ENCODE measurements around the gene NOL4L.
A peak's percentile ranks its signal among the peaks of the same experiment; 100 is the strongest.

NOL4L gene

DNA sequence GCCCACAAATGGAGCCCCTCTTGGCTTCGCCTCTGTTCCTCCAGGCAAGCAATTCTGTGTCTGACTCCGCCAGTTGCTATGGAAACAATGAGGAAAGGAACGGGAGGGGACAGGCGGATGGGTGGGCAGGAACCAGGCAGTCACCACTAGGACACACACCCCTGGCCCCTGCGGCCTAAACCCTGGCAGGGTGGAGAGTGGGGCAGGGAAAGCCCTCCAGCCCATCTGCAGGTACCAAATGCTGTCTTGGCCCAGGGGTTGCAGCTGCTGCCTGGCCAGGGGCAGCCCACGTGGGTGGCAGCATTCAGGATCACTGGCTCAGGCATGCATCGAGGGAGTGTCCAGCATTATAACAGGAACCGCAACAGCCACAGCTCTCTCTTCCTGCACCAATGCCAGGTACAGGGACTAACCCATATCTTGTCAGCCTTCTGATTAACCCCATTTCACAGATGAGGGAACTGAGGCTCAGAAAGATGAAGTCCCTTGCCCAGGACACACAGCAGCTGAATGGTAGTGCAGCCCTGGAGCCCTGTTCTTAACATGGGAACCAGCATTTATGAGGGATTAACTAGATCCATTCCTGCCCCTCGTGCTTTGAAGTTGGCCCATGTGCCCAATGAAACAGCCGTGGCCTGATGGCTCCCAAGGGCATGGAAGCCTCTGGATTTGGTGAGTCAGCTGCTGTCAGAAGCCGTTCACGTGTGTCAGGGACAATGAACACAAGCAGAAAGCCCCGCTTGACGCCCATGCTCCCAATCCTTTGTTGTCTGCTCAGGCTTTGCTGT lies 66.3 kb downstream of the NOL4L start:
- no peaks in the 10 kb centered on the region for H3K27me3 Mint-ChIP-seq
- H3K27ac Mint-ChIP-seq: peak overlapping the region; percentile 6
- H3K4me1 Mint-ChIP-seq (ENCODE audit: low read depth): peaks cover 59% of the 10 kb centered on the region
- no peak for DNase-seq
- no peak overlapping the region for H3K4me3 Mint-ChIP-seq
- peaks cover 33% of the 10 kb centered on the region for H3K36me3 Mint-ChIP-seq (ENCODE audit: low read depth)
- H3K9me3 Mint-ChIP-seq: no peaks in the 10 kb centered on the region

DNA sequence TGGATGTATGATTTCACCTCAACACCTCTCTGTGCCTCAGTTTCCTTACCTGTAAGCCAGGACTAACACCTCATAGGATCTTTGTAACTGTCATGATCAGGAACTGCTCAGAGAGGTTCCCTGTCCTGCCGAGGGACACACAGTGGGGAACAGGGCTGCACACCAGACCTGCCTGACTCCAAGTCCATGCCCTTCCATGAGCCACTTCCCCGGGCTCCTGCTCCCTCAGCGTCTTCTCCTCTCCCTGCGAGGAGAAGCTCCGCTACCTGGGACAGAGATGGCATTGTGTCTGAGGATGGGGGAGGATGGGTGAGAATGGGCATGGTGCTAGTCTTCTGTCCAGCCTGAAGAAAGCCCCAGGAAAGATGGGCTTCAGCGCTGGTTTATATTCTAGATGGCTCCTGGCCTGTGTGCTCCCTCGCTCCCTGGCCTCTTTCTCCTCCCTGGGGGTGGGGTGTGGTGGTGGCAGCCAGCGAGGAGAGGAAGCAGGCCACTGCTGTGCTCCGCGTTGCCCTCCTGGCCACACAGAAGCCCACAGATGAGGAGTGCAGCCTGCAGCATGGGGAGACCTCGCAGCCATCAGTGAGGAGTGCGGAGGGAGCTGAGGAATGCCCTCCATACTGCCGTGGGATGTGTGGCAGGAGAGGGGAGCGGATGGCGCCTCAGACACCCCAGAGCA lies 67.1 kb downstream of the NOL4L start:
- no peak overlapping the region for H3K4me3 Mint-ChIP-seq
- no peak overlapping the region for H3K27ac Mint-ChIP-seq
- DNase-seq: no peak
- no peaks in the 10 kb centered on the region for H3K27me3 Mint-ChIP-seq
- H3K9me3 Mint-ChIP-seq: no peaks in the 10 kb centered on the region
- H3K4me1 Mint-ChIP-seq (ENCODE audit: low read depth): peaks cover 59% of the 10 kb centered on the region
- peaks cover 33% of the 10 kb centered on the region for H3K36me3 Mint-ChIP-seq (ENCODE audit: low read depth)

DNA sequence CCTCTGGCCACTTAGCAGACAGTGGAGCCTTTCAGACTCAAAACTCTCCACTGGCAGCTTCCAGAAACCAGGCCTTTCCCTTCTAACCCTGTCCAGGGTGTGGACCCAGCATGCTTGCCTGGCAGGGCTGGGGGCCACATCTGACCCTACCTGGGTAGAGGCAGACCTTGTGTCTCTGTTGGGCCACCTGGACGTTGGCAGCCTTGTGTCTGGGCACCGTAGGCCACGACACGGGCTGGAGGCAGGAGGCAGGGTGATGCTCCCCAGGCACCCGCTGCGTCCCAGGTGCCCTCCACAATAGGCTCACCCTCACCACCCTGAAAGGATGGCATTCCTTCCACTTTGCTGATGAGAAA lies 67.6 kb downstream of the NOL4L start:
- peaks cover 59% of the 10 kb centered on the region for H3K4me1 Mint-ChIP-seq (ENCODE audit: low read depth)
- no peak overlapping the region for H3K4me3 Mint-ChIP-seq
- H3K27me3 Mint-ChIP-seq: no peaks in the 10 kb centered on the region
- H3K27ac Mint-ChIP-seq: no peak overlapping the region
- H3K36me3 Mint-ChIP-seq (ENCODE audit: low read depth): peaks cover 33% of the 10 kb centered on the region
- H3K9me3 Mint-ChIP-seq: no peaks in the 10 kb centered on the region
- no peak for DNase-seq

DNA sequence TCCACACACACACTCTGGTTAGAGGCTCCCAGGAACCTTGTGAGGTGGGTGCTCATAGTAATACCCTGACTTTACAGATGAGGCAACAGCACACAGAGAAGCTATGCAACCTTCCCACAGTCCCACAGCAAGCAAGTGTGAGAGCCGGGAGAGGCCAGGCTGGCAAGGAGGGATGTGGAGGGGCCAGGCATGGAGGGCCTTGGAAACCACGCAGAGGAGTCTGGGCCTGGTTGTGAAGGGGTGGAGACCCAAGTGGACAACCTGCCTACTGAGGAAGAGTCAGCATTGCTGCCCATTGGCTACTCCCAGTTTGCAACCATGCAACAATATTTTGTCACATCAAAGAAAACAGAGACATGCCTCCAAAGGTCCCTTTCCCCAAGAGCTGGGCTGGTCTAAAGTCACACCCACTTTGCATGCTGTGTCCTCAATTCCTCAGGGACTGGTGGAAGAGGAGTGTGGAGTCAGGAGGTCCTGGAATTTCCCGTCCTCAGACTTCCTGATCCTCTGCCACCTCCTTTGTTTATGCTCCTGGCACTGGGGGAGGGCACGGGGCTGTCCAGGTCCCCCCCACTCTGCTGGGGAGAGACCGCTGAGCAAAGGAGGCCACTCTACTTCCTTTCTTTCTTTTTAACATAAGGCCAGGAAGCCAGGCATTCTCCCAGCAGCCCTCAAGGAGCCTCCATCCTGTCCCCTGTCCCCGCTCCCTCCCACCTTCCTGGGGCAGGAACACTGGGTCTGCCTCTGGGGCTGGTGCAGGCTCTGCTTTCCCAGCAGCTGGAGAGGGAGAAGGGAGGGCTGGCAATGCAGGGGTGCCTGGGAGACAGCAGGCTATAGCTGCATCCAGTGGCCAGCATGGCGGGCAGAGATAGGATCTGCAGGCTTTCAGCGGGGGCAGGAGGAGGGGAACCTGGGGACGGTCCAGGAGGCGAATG lies 68.3 kb downstream of the NOL4L start:
- Mint-ChIP-seq H3K4me3 (no peak overlapping the region), H3K27me3 (no peaks in the 10 kb centered on the region), H3K36me3 (ENCODE audit: low read depth) (peaks cover 33% of the 10 kb centered on the region), H3K27ac (peak overlapping the region; percentile 18), H3K9me3 (no peaks in the 10 kb centered on the region), H3K4me1 (ENCODE audit: low read depth) (peaks cover 59% of the 10 kb centered on the region)
- no peak for DNase-seq

DNA sequence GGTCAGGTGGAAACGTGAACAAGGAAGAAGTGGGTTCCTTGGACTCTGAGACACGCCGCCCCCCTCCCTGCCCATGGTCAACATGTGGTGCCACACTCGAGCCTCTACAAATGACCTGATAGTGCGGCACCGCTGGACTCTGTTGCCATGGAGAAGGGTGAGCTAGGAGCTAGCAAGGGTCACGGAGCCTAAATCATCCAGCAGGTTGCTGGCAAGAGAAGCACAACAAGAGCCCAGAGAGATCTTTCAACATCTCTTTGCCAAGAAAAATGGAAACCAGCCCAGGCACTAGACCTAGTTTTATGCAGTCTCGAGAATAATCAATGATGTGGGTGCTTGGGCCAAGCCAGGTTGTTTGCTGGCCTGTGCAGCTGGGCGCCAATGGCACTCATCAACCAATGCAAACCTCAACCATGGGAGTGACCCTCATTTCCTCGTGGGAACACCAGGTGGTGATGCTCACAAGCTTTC lies 69.5 kb downstream of the NOL4L start:
- no peak overlapping the region for H3K4me3 Mint-ChIP-seq
- peaks cover 33% of the 10 kb centered on the region for H3K36me3 Mint-ChIP-seq (ENCODE audit: low read depth)
- H3K9me3 Mint-ChIP-seq: no peaks in the 10 kb centered on the region
- no peak for DNase-seq
- H3K27me3 Mint-ChIP-seq: no peaks in the 10 kb centered on the region
- H3K4me1 Mint-ChIP-seq (ENCODE audit: low read depth): peaks cover 64% of the 10 kb centered on the region
- peak overlapping the region; percentile 41 for H3K27ac Mint-ChIP-seq

DNA sequence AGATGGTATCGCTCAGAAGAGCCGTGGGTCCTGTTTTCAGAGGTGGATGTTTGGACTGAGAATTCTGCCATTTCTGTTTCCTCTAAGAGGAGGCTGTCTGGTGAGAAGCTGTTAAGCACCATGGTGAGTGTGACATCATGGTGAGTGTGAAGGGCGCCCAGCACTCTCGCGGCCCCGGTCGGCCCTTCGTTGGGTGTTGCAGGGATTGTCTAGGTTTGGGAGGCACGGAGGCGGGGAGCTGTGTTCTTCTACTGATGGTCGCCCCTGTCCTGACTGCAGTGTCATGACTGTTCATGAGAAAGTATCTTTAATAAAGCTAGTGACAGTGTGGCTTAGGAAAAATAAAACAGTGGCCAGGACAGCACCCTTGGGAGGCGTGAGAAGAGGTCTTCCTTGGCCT lies 70.4 kb downstream of the NOL4L start:
- H3K4me3 Mint-ChIP-seq: no peak overlapping the region
- H3K4me1 Mint-ChIP-seq (ENCODE audit: low read depth): peaks cover 73% of the 10 kb centered on the region
- peaks cover 31% of the 10 kb centered on the region for H3K36me3 Mint-ChIP-seq (ENCODE audit: low read depth)
- no peaks in the 10 kb centered on the region for H3K27me3 Mint-ChIP-seq
- DNase-seq: no peak
- no peaks in the 10 kb centered on the region for H3K9me3 Mint-ChIP-seq
- peak overlapping the region; percentile 86 for H3K27ac Mint-ChIP-seq

DNA sequence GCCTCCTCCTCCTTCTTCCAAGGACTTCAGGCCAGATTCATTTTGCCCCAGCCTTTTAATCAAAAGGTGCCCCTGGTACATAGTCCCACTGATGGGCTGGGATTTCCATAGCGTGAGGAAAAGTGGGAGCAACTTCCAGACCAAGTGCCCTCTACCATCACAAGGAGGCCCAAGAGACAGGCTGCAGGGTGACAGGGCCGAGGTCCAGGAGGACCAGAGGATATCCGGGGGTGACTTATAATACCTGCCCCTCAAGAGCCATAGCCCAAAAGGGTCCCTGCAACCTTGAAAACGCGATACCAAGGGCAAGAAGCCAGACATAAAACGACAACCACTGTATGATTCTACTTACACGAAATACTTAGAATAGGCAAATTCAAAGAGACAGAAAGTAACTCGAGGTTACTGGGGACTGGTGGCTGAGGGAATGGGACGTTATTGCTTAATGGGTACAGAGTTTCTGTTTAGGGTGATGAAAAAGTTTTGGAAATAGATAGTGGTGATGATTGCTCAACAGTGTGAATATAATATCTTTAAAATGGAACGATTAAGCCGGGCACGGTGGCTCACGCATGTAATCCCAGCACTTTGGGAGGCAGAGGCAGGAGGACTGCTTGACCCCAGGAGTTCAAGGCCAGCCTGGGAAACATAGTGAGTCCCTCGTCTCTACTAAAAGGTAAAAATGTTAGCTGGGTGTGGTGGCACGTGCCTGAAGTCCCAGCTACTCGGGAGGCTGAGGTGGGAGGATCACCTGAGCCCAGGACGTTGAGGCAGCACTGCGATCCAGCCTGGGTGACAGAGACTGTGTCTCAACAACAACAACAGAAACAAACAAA lies 71.9 kb downstream of the NOL4L start:
- Mint-ChIP-seq H3K27ac (peak overlapping the region; percentile 86), H3K9me3 (no peaks in the 10 kb centered on the region), H3K27me3 (no peaks in the 10 kb centered on the region), H3K4me1 (ENCODE audit: low read depth) (peaks cover 86% of the 10 kb centered on the region), H3K4me3 (peak overlapping the region; percentile 53), H3K36me3 (ENCODE audit: low read depth) (peaks cover 30% of the 10 kb centered on the region)
- DNase-seq: no peak

DNA sequence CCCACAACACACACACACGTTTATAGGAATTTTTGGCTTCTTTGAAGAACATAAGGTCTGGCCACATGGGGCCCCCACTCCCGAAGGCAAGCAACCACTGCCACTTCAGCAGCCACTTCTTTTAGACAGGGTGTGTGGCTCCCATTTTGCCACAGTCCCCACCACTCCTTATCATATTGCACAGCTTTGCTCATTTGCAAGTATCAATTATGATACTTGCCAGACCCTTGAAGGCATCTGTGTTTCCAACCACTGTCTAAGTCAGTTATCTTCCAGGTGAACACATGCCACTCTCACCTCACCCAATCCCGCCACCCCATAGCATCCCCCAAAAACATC lies 73.1 kb downstream of the NOL4L start:
- DNase-seq: no peak
- H3K27me3 Mint-ChIP-seq: no peaks in the 10 kb centered on the region
- no peaks in the 10 kb centered on the region for H3K9me3 Mint-ChIP-seq
- H3K27ac Mint-ChIP-seq: peak overlapping the region; percentile 85
- H3K36me3 Mint-ChIP-seq (ENCODE audit: low read depth): peaks cover 25% of the 10 kb centered on the region
- peaks cover 94% of the 10 kb centered on the region for H3K4me1 Mint-ChIP-seq (ENCODE audit: low read depth)
- H3K4me3 Mint-ChIP-seq: peak overlapping the region; percentile 69

DNA sequence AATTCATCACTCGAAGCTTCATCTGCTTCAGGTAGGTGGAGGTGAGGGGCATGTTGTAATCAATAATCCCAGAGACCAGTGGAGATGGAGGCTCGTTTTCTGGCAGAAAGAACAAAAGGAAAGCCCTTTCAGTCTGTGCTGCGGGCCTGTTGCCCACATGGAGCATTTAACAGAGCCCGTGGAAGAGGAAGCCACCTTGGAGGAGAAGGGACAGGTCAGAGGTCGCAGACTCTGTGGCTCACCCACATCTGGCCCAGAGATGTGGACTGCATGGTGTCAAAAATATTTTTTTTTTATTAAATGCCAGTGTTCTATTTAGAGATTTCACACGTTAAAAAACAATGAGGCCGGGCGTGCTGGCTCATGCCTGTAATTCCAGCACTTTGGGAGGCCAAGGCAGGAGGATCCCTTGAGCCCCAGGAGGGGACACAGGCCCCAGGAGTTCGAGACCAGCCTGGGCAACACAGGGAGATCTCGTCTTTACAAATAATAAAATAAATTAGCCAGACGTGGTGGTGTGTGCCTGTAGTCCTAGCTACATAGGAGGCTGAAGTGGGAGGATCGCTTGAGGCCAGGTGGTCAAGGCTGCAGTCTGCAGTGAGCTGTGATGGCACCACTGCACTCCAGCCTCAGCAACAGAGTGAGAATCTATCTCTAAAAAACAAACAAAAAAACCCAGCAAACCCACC lies 73.6 kb downstream of the NOL4L start:
- no peaks in the 10 kb centered on the region for H3K9me3 Mint-ChIP-seq
- peak overlapping the region; percentile 69 for H3K4me3 Mint-ChIP-seq
- H3K36me3 Mint-ChIP-seq (ENCODE audit: low read depth): peaks cover 23% of the 10 kb centered on the region
- no peak for DNase-seq
- no peaks in the 10 kb centered on the region for H3K27me3 Mint-ChIP-seq
- peaks cover 93% of the 10 kb centered on the region for H3K4me1 Mint-ChIP-seq (ENCODE audit: low read depth)
- peak overlapping the region; percentile 85 for H3K27ac Mint-ChIP-seq

DNA sequence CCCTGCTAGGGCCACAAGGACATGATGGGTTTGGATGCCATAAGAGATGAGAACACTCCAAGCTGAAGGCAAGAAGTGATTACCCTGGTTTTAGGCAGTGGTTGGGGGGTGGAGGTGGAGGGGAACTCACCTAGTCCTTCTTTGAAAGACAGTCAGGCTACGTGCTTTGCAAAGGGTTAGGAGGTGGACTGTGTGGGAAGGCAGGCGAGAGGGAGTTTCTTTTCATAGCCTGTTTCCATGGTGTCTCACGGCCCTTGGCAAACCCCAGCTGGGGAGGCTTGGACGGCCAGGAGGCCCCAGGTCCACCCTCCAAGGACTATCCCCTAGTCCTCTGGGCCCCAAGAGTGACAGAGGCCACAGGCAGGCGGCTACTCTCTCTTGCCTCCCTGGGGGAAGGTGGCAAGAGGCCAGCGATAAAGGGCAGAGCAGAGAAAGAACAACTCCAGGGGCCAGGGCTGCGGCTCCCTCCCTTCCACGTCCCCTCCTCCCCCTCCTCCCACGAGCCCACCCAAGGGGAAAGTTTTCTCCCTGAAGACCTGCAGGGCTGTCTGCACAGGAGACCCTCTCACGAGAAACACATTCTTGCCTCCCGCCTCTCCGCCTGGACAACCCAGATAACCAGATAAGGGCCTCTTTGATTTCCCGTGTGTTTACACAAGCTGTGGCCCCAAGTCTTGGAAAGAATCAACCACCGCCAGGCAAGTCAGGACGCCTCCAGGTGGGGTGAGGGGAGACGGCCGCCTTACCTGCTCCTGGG lies 74.4 kb downstream of the NOL4L start:
- Mint-ChIP-seq H3K4me3 (peak overlapping the region; percentile 69), H3K27ac (peak overlapping the region; percentile 85), H3K27me3 (no peaks in the 10 kb centered on the region), H3K4me1 (ENCODE audit: low read depth) (peaks cover 90% of the 10 kb centered on the region), H3K9me3 (no peaks in the 10 kb centered on the region), H3K36me3 (ENCODE audit: low read depth) (peaks cover 16% of the 10 kb centered on the region)
- no peak for DNase-seq

DNA sequence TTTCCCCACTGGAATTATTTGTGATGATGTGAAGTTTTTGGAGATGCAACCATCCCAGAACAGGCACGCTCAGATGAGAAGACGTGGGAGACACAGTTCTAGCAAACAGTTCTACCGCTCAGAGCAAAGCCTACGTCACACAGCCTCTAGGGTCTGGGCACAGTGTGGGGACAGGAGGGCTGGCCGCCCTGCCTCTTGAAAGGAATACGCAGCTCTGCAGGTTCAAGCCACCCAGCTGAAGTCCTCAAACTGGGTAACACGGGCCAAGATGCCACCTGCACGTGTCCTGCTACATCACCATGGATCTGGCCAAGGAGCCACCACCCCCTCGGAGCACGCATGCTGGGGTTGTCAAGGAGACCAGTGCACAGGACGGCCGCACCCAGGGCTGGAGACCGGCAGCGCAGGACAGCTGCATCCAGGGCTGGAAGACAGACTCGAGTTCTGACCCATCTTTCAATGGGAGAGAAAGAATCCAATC lies 75.0 kb downstream of the NOL4L start:
- H3K36me3 Mint-ChIP-seq (ENCODE audit: low read depth): peaks cover 11% of the 10 kb centered on the region
- H3K4me1 Mint-ChIP-seq (ENCODE audit: low read depth): peaks cover 89% of the 10 kb centered on the region
- peak overlapping the region; percentile 85 for H3K27ac Mint-ChIP-seq
- DNase-seq: no peak
- H3K4me3 Mint-ChIP-seq: peak overlapping the region; percentile 69
- no peaks in the 10 kb centered on the region for H3K9me3 Mint-ChIP-seq
- H3K27me3 Mint-ChIP-seq: no peaks in the 10 kb centered on the region

DNA sequence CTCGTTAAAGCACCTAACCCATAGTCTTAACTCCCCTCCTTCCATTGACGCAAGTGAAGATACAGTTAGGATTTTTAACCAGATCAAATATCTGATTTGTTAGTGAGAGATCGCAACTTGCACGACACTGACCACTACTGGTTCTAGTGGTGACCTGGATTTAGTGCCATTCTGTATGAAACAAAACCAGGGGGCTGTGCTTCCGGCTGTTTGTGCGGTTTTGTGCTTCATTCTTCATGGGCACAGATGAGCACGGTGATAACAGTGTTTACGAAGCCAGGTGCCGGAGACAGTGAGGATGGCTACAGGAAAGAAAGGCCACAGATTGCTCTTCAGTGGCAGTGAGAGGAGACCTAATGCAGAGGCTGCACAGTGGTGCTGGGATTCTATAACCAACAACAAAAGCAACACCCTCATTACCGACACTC lies 75.5 kb downstream of the NOL4L start:
- DNase-seq: peak; percentile 66
- Mint-ChIP-seq H3K4me1 (ENCODE audit: low read depth) (peaks cover 89% of the 10 kb centered on the region), H3K27me3 (no peaks in the 10 kb centered on the region), H3K4me3 (peak overlapping the region; percentile 69), H3K27ac (peak overlapping the region; percentile 85), H3K36me3 (ENCODE audit: low read depth) (peaks cover 12% of the 10 kb centered on the region), H3K9me3 (no peaks in the 10 kb centered on the region)

DNA sequence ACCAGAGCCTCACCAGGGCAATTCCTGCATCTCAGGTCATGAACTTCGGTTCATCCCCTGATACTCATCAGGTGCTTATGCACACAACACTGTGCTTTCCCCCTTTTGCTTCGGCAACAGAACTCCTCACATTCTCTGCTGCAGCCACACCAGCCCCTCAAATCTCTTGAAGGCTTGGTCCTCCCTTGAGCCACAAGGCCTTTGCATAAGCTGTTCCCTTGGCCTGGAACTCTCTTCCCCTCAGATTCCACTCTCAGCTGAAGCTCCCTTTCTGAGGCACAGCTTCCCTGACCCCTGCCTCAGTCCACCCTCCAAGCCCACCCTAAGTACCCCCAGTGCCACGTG lies 76.4 kb downstream of the NOL4L start:
- Mint-ChIP-seq H3K4me3 (no peak overlapping the region), H3K36me3 (ENCODE audit: low read depth) (peaks cover 14% of the 10 kb centered on the region), H3K4me1 (ENCODE audit: low read depth) (peaks cover 84% of the 10 kb centered on the region)

More for the DNA sequence above, 76.4 kb downstream of the NOL4L start:
- H3K27me3 Mint-ChIP-seq: no peaks in the 10 kb centered on the region
- peak overlapping the region; percentile 85 for H3K27ac Mint-ChIP-seq
- no peak for DNase-seq
- no peaks in the 10 kb centered on the region for H3K9me3 Mint-ChIP-seq

Data from activated T-cell treated with anti-CD3 and anti-CD28 coated beads, Interleukin-2, amount 50 U/mL, for 24 hours (primary cell).